SK-N-SH (cell line): ENCODE results near the gene XIST. TPM values are rescaled to one million over a fixed set of nuclear protein-coding genes. Genes with fewer than 3 reads are reported as not detected.

ENCODE experiments used
- CTCF ChIA-PET: fragments of 300-600, 350-600 bp; formaldehyde crosslinking; extraction: SDS; loops from one replicate; lab custom pipeline; 2021; lab: Yijun Ruan, JAX
- POLR2A ChIA-PET: fragments of 350-600 bp; sonication (Branson Sonifier 250); formaldehyde crosslinking; extraction: SDS; loops from one replicate; lab custom pipeline; 2020; ENCODE audit warnings: antibody characterized with exemption, inconsistent platforms; lab: Yijun Ruan, JAX
- DNase-seq: peaks from one replicate; pipeline ENCODE4 v3.0.0; 2012
- H2AFZ ChIP-seq: fragments of 200-600 bp; sonication (generic); 2 replicates; pipeline ENCODE4 v1.8.1; 2016; ENCODE audit warnings: antibody characterized with exemption, mild to moderate bottlenecking, low read depth
- H3F3A ChIP-seq: fragments of 200-600 bp; sonication (generic); replicated peaks from 2 replicates; pipeline ENCODE3; 2016; ENCODE audit warnings: antibody characterized with exemption, mild to moderate bottlenecking; ENCODE audit not compliant: insufficient read depth
- H3K27ac ChIP-seq, 2 experiments: fragments of 200-500 bp in 1 of 2; fragments of 200-600 bp in 1 of 2; sonication (Bioruptor generic) in 1 of 2; sonication (generic), shearing (Covaris generic) in 1 of 2; 2 replicates each; pipeline versions ENCODE4 v1.5.1 to v1.6.1; 2014 to 2016; ENCODE audit warnings: low read depth in 2 of 2, inconsistent platforms in 1 of 2, low read length in 1 of 2, mild to moderate bottlenecking in 1 of 2, mixed read lengths in 1 of 2
- H3K27me3 ChIP-seq: fragments of 200-600 bp; sonication (generic), shearing (Covaris generic); 2 replicates; pipeline ENCODE4 v1.6.1; 2016; ENCODE audit warnings: mixed run types; ENCODE audit not compliant: insufficient read depth
- H3K36me3 ChIP-seq, 2 experiments: fragments of 200-500 bp in 1 of 2; fragments of 200-600 bp in 1 of 2; sonication (Bioruptor generic) in 1 of 2; sonication (generic) in 1 of 2; replicated peaks in 1 of 2; 2 replicates each; pipeline versions ENCODE3 to v1.5.1; 2014 to 2016; ENCODE audit warnings: low read length in 1 of 2, mild to moderate bottlenecking in 1 of 2; ENCODE audit not compliant: insufficient read depth in 2 of 2, control insufficient read depth in 1 of 2
- H3K4me1 ChIP-seq, 2 experiments: fragments of 200-500 bp in 1 of 2; fragments of 200-600 bp in 1 of 2; sonication (Bioruptor generic) in 1 of 2; sonication (generic), shearing (Covaris generic) in 1 of 2; 2 replicates each; pipeline versions ENCODE4 v1.5.1 to v1.6.1; 2014 to 2016; ENCODE audit warnings: low read depth in 1 of 2, low read length in 1 of 2, mixed run types in 1 of 2; ENCODE audit not compliant: insufficient read depth in 2 of 2, control insufficient read depth in 1 of 2
- H3K4me2 ChIP-seq: fragments of 200-600 bp; sonication (generic), shearing (Covaris generic); 2 replicates; pipeline ENCODE4 v1.6.1; 2017; ENCODE audit warnings: mixed run types
- H3K4me3 ChIP-seq, 2 experiments: fragments of 200-500 bp in 1 of 2; fragments of 200-600 bp in 1 of 2; sonication (Bioruptor generic) in 1 of 2; sonication (generic), shearing (Covaris generic) in 1 of 2; 2 replicates each; pipeline versions ENCODE4 v1.5.1 to v1.8.1; 2014 to 2016; ENCODE audit warnings: low read depth in 2 of 2, inconsistent platforms in 1 of 2, low read length in 1 of 2, mild to moderate bottlenecking in 1 of 2, mixed read lengths in 1 of 2, moderate library complexity in 1 of 2
- H3K79me2 ChIP-seq: fragments of 200-600 bp; sonication (generic); 2 replicates; pipeline ENCODE4 v1.8.1; 2017; ENCODE audit warnings: mild to moderate bottlenecking; ENCODE audit not compliant: insufficient read depth
- H3K9ac ChIP-seq: fragments of 200-600 bp; sonication (generic); 2 replicates; pipeline ENCODE4 v1.6.1; 2017; ENCODE audit warnings: mixed run types
- H3K9me2 ChIP-seq: fragments of 200-600 bp; sonication (generic); 2 replicates; pipeline ENCODE4 v1.6.1; 2017; ENCODE audit warnings: mixed run types
- H3K9me3 ChIP-seq: fragments of 200-600 bp; sonication (generic); 2 replicates; pipeline ENCODE4 v1.6.1; 2017; ENCODE audit warnings: mixed run types, mild to moderate bottlenecking, moderate library complexity
- H4K20me1 ChIP-seq: fragments of 200-600 bp; sonication (generic); 2 replicates; pipeline ENCODE4 v1.6.1; 2017; ENCODE audit warnings: mild to moderate bottlenecking, mixed run types; ENCODE audit not compliant: insufficient read depth
- CHD2 ChIP-seq: fragments of 150-350 bp; IDR thresholded peaks from 2 replicates; pipeline ENCODE4 v1.6.1; 2018; ENCODE audit warnings: low read length; ENCODE audit not compliant: partially characterized antibody
- ELF1 ChIP-seq: IDR thresholded peaks from 2 replicates; pipeline ENCODE4 v1.4.0; 2012
- FOXM1 ChIP-seq: IDR thresholded peaks from 2 replicates; pipeline ENCODE4 v1.4.0; 2012; ENCODE audit warnings: low read depth, mild to moderate bottlenecking
- GATA2 ChIP-seq: sonication (generic); formaldehyde crosslinking; IDR thresholded peaks from 2 replicates; pipeline ENCODE4 v1.5.0; 2020; ENCODE audit warnings: mild to moderate bottlenecking, missing genetic modification reagents
- JUND ChIP-seq: IDR thresholded peaks from 2 replicates; pipeline ENCODE4 v1.4.0; 2012
- MEF2A ChIP-seq: IDR thresholded peaks from 2 replicates; pipeline ENCODE4 v1.4.0; 2012; ENCODE audit warnings: low read depth, borderline replicate concordance
- MXI1 ChIP-seq: IDR thresholded peaks from 2 replicates; pipeline ENCODE4 v1.6.1; 2012; ENCODE audit warnings: mild to moderate bottlenecking, low read depth, low read length, improper control_type of control experiment
- NRF1 ChIP-seq: IDR thresholded peaks from 2 replicates; pipeline ENCODE4 v1.6.1; 2012; ENCODE audit warnings: low read depth, mild to moderate bottlenecking, low read length
- POLR2AphosphoS5 ChIP-seq: IDR thresholded peaks from 2 replicates; pipeline ENCODE4 v1.6.1; 2012; ENCODE audit warnings: low read depth, low read length
- RAD21 ChIP-seq: IDR thresholded peaks from 2 replicates; pipeline ENCODE4 v1.6.1; 2012; ENCODE audit warnings: mild to moderate bottlenecking, low read length
- RFX5 ChIP-seq: IDR thresholded peaks from 2 replicates; pipeline ENCODE4 v1.6.1; 2012; ENCODE audit warnings: mild to moderate bottlenecking, improper control_type of control experiment, low read length
- TAF1 ChIP-seq: IDR thresholded peaks from 2 replicates; pipeline ENCODE4 v1.6.1; 2012; ENCODE audit warnings: low read depth, mild to moderate bottlenecking, low read length, moderate library complexity, borderline replicate concordance
- USF1 ChIP-seq: IDR thresholded peaks from 2 replicates; pipeline ENCODE4 v1.4.0; 2012; ENCODE audit warnings: low read depth, borderline replicate concordance
- USF2 ChIP-seq: fragments of 150-350 bp; IDR thresholded peaks from 2 replicates; pipeline ENCODE4 v1.6.1; 2017; ENCODE audit warnings: antibody characterized with exemption, low read length, low read depth, borderline replicate concordance
- YY1 ChIP-seq: IDR thresholded peaks from 2 replicates; pipeline ENCODE4 v1.4.0; 2012; ENCODE audit warnings: low read depth, mild to moderate bottlenecking
- WGBS: methylation state at CpG from one replicate; pipeline ENCODE4 v1.1.6; 2017; ENCODE audit warnings: low lambda C conversion rate; 5-methylcytosine and 5-hydroxymethylcytosine counted together
- polyA plus RNA-seq, 3 experiments: library from polyadenylated mRNA; depleted of rRNA; stranded (reverse); fragments of >200 nt; gene quantifications; 2 replicates each; pipeline ENCODE4 v1.2.3, GENCODE V29; 2012
- TF ChIP-seq, protein P1 (sequence below): IDR thresholded peaks from 2 replicates; pipeline ENCODE4 v1.4.0; 2012; ENCODE audit warnings: low read depth, borderline replicate concordance
- TF ChIP-seq, protein P2 (sequence below): fragments of 150-350 bp; IDR thresholded peaks from 2 replicates; pipeline ENCODE4 v1.6.1; 2016; ENCODE audit warnings: mild to moderate bottlenecking, low read depth, low read length
- TF ChIP-seq, protein P3 (sequence below): IDR thresholded peaks from 2 replicates; pipeline ENCODE4 v1.6.1; 2012; ENCODE audit warnings: mild to moderate bottlenecking, low read depth, low read length, moderate library complexity
- TF ChIP-seq, protein P4 (sequence below): fragments of 200-600 bp; sonication (generic); IDR thresholded peaks from 2 replicates; pipeline ENCODE4 v1.6.1; 2017; ENCODE audit warnings: antibody characterized with exemption, mild to moderate bottlenecking, moderate library complexity

Gene XIST
- polyA plus RNA-seq, 1 of the 3 experiments (the other 2 are of a cell fraction): 135 TPM

DNA sequence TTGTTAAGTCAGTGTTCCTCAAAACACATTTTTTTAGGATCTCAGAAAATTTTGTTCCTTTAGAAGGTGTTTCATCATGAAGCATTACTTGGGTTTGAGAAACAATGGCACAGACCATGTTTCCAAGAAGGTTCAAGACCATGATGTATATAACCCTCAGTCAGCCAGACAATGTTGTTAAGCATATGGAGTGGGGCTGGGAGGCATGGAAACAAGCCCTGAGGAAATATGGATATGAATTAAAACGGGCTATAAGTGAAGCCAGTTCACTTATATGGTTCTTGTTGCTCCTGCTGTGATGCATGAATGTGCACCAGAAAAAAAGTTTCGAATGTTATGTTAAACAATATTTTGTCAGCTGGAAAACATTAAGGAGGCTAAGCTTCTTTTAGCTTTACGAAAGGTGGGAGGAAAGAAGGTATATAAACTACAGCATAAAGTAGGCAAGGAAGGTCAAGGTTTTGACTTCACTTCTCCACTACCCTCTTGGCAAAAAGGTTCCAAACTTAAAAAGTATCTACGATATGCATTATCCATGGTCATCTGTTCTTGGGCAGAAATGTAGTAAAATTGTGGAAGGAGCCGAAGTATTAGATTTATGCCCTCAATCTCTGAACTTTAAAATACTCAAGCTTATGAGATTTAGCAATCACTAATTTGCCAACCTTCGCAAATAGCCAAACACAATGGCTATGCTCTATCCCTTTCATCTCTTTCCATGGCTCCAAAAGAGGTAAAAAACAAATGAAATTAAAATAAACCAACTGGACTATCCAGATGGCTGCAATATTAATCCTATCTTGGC is 12.2 kb downstream of the XIST start:
- WGBS: 32% methylated on average over 6 of the region's 6 CpGs
- TF ChIP-seq, protein P1, sequence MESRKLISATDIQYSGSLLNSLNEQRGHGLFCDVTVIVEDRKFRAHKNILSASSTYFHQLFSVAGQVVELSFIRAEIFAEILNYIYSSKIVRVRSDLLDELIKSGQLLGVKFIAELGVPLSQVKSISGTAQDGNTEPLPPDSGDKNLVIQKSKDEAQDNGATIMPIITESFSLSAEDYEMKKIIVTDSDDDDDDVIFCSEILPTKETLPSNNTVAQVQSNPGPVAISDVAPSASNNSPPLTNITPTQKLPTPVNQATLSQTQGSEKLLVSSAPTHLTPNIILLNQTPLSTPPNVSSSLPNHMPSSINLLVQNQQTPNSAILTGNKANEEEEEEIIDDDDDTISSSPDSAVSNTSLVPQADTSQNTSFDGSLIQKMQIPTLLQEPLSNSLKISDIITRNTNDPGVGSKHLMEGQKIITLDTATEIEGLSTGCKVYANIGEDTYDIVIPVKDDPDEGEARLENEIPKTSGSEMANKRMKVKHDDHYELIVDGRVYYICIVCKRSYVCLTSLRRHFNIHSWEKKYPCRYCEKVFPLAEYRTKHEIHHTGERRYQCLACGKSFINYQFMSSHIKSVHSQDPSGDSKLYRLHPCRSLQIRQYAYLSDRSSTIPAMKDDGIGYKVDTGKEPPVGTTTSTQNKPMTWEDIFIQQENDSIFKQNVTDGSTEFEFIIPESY: no peak
- TF ChIP-seq TAF1 (no peak), RFX5 (no peak), MEF2A (no peak), ELF1 (no peak), RAD21 (no peak), JUND (no peak), GATA2 (CRISPR knock-in tag) (no peak), USF1 (no peak), FOXM1 (no peak), CHD2 (no peak), YY1 (no peak), USF2 (no peak), POLR2AphosphoS5 (no peak), NRF1 (no peak), MXI1 (no peak)
- TF ChIP-seq, protein P2, sequence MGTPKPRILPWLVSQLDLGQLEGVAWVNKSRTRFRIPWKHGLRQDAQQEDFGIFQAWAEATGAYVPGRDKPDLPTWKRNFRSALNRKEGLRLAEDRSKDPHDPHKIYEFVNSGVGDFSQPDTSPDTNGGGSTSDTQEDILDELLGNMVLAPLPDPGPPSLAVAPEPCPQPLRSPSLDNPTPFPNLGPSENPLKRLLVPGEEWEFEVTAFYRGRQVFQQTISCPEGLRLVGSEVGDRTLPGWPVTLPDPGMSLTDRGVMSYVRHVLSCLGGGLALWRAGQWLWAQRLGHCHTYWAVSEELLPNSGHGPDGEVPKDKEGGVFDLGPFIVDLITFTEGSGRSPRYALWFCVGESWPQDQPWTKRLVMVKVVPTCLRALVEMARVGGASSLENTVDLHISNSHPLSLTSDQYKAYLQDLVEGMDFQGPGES: no peak
- TF ChIP-seq, protein P3, sequence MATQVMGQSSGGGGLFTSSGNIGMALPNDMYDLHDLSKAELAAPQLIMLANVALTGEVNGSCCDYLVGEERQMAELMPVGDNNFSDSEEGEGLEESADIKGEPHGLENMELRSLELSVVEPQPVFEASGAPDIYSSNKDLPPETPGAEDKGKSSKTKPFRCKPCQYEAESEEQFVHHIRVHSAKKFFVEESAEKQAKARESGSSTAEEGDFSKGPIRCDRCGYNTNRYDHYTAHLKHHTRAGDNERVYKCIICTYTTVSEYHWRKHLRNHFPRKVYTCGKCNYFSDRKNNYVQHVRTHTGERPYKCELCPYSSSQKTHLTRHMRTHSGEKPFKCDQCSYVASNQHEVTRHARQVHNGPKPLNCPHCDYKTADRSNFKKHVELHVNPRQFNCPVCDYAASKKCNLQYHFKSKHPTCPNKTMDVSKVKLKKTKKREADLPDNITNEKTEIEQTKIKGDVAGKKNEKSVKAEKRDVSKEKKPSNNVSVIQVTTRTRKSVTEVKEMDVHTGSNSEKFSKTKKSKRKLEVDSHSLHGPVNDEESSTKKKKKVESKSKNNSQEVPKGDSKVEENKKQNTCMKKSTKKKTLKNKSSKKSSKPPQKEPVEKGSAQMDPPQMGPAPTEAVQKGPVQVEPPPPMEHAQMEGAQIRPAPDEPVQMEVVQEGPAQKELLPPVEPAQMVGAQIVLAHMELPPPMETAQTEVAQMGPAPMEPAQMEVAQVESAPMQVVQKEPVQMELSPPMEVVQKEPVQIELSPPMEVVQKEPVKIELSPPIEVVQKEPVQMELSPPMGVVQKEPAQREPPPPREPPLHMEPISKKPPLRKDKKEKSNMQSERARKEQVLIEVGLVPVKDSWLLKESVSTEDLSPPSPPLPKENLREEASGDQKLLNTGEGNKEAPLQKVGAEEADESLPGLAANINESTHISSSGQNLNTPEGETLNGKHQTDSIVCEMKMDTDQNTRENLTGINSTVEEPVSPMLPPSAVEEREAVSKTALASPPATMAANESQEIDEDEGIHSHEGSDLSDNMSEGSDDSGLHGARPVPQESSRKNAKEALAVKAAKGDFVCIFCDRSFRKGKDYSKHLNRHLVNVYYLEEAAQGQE: no peak
- TF ChIP-seq, protein P4, sequence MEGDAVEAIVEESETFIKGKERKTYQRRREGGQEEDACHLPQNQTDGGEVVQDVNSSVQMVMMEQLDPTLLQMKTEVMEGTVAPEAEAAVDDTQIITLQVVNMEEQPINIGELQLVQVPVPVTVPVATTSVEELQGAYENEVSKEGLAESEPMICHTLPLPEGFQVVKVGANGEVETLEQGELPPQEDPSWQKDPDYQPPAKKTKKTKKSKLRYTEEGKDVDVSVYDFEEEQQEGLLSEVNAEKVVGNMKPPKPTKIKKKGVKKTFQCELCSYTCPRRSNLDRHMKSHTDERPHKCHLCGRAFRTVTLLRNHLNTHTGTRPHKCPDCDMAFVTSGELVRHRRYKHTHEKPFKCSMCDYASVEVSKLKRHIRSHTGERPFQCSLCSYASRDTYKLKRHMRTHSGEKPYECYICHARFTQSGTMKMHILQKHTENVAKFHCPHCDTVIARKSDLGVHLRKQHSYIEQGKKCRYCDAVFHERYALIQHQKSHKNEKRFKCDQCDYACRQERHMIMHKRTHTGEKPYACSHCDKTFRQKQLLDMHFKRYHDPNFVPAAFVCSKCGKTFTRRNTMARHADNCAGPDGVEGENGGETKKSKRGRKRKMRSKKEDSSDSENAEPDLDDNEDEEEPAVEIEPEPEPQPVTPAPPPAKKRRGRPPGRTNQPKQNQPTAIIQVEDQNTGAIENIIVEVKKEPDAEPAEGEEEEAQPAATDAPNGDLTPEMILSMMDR: no peak
- Histone ChIP-seq H3K79me2 (peaks cover 100% of the 10 kb centered on the region), H3K4me3 (no peak overlapping the region; a peak in 1 of 4 replicates), H3K9ac (no peak overlapping the region), H3K36me3 (peaks cover 35 to 59% of the 10 kb centered on the region in 2 experiments), H3K27ac (no peak overlapping the region), H3K27me3 (no peaks in the 10 kb centered on the region), H2AFZ (no peak overlapping the region), H3K9me3 (no peaks in the 10 kb centered on the region), H3K4me2 (no peak overlapping the region), H3K4me1 (peaks cover 6 to 11% of the 10 kb centered on the region in 2 experiments; a peak in 2 of 4 replicates), H3K9me2 (no peaks in the 10 kb centered on the region), H3F3A (peaks cover 7% of the 10 kb centered on the region), H4K20me1 (peaks cover 100% of the 10 kb centered on the region)
- no peak for DNase-seq
- ChIA-PET POLR2A (no interaction called here), CTCF (interaction anchor here (0.6 to 1.2 kb wide), 3 partner anchors 11 to 175 kb away, joined by 3 to 4 read pairs (median 3); no protein-coding TSS in a partner anchor)
